ENCODE measurements around the gene RYR2. TPM values are rescaled to one million over a fixed set of nuclear protein-coding genes. Genes with fewer than 3 reads are reported as not detected.

RYR2 gene
- total and polyA plus RNA-seq, 2 of the 8 experiments (the other 6 are each of a cell fraction or from before 2014, with no cell fraction given): 1.3 to 4.4 TPM

- TF ChIP-seq HDAC2 (IDR thresholded peaks at IDR 0.05; ENCODE audit: borderline replicate concordance in 1 of 2, low read depth in 2 of 2, low read length in 2 of 2) (no peak), USF2 (IDR thresholded peaks at IDR 0.05; ENCODE audit: low read length) (no peak)
Measured at GRCh38 chr1:237713916-237714315, 671.9 kb downstream of the RYR2 start (continued).
